Stimulated activated CD4-positive, alpha-beta T cell treated with anti-CD3 and anti-CD28 coated beads, Interleukin-4, amount 100 ng/mL, for 4 hours (primary cell): ENCODE measurements around the gene ABI2.
A peak's percentile ranks its signal among the peaks of the same experiment; 100 is the strongest.
"Not testable (repeated sequence)": the region's sequence is repeated elsewhere in the genome, so short reads cannot be mapped to it uniquely, and the experiment has no call there.

Experiments used
- DNase-seq, 2 experiments: peaks; one replicate each; pipeline ENCODE4 v3.0.0-alpha.2; 2020

ABI2 gene

DNA sequence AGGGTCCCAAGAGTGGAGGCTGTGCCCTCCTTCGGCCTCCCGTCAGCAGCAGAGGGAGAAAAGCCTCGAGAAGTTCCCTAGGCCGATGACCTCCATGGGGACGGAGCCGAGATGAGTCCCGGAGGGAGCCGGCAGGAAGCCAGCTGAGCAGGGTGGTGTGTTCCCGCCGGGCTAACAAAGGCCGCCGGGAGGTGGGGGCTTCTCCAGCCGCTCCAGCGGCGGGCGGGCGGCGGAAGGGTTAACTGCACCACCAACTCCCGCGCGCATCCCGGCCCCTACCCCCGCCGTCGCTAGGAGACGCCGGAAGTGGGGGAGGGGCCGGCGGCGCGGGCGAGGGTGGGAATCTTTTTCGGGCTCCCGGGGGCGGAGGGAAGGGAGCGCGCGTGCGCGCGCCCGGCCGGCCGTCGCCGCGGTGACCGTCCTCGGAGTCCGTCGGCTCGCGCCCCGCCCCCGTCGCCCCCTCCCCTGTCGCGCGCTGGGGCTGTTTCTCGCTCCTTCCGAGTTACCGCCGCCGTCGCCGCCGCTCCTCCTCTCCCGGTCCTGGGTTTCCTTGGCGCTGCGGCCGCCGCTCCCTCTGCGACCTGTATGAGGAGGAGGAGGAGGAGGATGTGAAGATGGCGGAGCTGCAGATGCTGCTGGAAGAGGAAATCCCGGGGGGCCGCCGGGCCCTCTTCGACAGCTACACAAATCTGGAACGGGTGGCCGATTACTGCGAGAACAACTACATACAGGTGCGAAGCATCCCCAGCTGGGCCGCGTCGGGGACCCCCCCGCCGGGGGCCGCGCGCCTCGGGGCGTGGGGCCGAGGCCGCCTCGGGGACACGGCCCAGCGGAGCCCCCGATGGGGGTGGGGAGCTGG lies at the start of gene ABI2:
Gene ABI2 (plus strand): TSS at position 494 of the 859 bp plus-strand sequence. CDS start 121 bp downstream, at position 615.
- DNase-seq: peak; percentile 59 to 72

DNA sequence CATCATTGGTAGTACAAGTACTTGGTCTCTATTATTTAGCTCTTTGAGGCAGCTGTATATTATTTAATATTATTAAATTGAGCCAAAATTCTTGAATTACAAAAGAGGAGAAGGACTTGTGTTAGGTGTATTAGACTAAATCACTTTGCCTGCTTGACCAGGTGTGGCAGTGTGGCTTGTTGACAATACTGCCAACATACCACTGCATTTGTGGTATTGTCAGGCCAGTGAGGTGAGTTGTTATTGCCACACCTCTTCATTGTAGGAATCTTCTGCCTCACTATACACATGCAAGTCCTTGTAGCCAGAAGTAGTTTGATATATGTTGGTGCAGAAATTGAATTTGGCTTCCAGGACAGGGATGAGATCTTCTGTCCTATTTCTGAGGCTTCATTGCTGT lies 48.9 kb upstream of the ABI2 start:
- no peak for DNase-seq

DNA sequence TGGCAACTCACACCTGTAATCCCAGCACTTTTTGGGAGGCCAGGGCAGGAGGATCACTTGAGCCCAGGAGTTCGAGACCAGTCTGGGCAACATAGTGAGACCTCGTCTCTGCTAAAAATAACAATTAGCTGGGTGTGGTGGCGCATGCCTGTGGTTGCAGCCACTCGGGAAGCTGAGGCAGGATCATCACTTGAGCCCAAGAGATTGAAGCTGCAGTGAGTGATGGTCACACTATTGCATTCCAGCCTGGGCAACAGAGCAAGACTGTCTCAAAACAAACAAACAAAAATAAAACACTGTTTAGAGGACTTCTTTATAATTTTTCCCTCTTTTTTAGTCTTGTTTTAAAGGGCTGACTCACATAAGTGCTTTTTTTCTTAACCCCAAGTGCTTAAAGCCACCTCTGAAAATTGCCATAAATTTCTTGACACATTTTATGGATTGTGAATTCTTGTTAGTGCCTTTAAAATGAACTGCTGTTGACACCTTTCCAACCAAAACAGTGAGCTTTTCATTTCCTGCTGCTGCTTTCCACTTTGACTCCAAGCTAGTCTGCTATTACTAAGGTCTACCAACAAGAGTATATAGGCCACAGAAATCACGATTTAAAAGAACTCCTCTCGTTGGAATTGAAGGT lies 47.6 kb upstream of the ABI2 start:
- no peak for DNase-seq

DNA sequence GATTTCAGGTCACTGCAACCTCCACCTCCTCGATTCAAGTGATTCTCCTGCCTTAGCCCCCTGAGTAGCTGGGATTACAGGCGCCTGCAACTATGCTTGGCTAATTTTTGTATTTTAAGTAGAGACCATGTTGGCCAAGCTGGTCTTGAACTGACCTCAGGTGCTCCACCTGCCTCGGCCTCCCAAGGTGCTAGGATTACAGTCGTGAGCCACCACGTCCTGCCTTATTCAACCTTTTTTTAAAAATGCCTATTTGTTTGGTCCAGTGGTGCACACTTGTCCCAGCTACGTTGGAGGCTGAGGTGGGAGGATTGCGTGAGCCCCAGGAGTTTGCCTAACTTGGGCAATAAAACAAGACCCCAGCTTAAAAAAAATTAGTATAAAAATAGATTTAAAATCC lies 46.1 kb upstream of the ABI2 start:
- no peak for DNase-seq

DNA sequence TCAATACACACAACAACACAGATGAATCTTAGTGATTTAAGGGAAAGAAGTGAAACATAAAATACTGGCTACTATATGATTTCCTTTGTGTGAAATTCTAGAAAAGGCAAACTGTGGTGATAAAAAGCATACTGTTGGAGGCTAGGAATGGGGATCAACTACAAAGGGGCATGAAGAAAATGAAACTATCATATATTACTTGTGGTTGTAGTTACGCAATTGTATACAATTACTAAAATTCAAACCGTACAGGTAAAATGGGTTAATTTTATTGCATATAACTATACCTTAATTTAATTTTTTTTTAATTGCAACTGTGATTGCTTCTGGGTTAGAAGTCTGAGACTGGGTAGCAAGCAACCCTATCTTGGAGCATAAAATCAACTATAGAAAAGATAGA lies 41.7 kb upstream of the ABI2 start:
- no peak for DNase-seq

DNA sequence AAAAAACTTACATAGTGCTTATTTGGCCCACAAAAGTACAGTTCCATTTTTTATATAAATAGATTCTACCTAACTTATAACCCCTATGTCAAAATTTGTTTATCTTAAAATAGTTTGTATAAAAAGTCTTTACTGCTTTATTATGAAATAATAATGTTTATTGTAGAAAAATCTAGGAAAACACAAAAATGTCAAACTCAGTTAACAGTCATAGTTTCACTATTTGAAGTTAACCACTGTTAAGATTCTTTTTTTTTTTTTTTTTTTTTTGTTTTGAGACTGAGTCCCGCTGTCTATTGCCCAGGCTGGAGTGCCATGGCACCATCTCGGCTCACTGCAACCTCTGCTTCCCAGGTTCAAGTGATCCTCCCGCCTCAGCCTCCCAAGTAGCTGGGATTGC lies 26.5 kb upstream of the ABI2 start:
- no peak for DNase-seq

DNA sequence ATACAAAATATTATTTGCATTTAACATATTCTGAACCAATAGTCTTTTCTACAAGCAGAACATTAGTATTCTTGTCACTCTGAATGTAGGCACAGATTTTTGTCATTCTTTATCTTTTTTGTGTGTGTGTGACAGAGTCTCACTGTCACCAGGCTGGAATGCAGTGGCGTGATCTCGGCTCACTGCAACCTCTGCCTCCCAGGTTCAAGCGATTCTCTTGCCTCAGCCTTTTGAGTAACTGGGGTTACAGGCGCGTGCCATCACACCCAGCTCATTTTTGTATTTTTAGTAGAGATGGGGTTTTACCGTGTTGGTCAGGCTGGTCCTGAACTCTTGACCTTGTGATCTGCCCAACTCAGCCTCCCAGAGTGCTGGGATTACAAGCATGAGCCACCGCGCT lies 25.6 kb upstream of the ABI2 start:
- not testable (repeated sequence) for DNase-seq

DNA sequence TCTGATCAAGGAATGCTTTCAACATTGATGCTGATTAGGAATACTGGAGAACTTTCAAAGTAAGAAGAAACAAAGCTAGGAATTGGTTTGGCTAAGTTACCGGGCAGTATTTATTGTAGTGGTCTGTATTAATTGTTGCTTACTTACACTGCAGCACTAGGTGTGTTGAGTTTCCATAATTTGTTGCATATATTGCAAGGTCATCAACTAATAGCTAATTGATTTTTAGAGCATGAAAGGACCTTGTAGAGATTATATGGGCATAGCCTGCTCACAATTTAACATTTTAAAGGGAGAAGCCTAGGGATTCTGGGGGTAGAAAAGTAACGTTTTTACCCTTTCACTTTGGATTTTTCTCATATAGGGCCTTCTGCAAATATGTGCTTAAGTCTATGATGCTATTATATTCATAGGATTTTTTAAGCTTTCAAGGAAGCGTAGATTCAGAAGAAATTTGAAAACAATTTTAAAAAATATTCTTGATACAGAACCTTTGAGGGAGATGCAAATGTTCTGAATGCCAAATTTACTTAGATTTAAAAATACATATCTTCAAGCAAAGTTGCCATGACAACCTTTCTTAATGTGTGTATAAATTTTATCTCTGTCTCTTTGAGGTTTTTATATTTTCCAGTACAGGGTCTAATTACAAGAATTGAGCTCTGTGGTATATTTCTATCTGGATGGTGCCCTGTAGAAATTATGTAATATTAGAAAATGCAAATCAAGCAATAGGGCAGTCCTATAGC lies 17.3 kb upstream of the ABI2 start:
- no peak for DNase-seq

DNA sequence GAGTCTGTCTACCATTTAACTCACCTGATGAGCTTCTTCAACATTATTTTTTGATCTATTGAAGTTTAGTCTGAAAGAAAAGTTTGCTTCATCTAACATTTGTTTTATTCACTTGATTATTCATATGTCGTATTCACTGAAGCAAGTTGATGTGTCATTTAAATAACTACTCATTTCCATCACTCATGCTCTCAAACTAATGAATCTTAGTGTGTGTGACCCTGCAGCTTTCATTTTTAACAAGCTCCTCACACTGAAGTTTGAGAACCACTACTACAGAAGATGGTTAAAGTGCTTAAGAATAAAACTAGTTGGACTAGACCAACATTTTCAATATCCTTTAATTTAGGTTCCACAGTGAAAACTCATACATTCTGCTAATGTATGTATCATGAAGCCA lies 1.8 kb upstream of the ABI2 start:
- no peak for DNase-seq

DNA sequence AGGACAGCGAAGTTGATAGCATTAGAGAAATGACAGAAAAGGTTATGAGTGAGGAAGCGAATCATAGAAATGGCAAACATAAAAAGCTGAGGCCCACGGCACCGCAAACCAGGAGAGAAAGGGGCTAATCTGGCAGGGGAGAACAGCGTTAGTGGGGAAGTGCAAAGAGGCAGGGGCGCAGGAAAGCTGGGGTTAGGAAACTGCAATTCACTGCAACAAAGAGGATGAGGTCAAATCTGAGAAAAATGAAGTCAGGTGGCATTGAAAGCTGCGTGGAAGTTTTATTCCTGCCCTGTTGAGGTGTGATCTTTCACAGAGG lies 653 bp upstream of the ABI2 start:
- DNase-seq: no peak

DNA sequence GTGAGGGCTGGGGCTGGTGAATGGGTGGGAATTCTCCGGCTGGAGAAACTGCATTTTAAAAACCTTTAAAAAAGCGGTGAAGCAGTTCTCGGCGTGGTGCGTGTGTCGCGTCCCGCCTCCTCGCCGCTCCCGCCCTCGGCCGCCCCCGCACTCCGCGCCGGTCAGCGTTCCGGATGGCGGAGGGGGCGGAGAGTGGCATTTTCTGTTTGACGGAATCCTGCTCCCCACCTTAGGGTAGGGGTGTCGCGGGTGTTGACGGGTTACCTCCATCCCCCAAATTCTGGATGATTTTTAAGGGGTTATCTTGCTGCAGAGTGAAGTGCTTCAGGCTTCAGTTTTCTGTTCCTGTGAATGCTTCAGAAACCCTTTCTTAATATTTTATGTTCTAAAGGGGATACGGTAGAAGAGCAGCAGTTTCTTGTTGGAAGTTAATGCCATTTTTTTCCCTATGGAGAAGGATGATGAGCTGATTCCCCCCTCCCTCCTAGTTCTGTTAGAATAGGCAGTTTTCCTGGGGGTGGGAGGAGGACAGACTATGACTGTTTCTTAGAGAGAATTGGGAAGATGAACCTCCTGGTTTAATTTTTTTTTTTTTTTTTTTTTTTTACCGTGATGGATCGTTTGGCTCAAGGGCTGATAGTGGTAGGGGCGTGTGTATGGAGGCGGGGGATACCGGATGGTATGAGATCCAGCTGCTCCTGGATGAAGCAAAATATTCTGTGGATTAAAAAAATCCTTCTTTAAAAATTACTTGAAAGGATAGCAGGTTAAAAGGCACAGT lies 756 bp downstream of the ABI2 start:
- DNase-seq: peak; percentile 31 to 49

DNA sequence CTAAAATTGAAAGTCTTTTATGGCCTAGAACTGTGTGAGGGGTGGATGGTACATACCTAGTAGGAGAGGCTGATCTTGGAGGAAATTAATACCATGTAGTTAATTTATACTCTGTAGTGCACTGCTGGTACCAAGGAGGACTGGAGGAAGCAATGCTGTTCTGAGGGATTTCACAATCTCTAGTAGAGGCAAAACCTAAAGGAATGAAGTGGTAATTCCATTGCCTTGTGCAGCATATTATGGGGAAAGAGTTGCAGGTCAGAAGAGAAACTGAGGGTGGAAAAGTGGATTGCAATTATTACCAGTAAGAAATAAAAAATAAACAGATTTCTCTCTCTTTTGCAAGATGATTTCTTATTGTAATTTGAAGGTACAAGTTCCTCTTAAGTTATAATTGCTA lies 2.2 kb downstream of the ABI2 start:
- no peak for DNase-seq

DNA sequence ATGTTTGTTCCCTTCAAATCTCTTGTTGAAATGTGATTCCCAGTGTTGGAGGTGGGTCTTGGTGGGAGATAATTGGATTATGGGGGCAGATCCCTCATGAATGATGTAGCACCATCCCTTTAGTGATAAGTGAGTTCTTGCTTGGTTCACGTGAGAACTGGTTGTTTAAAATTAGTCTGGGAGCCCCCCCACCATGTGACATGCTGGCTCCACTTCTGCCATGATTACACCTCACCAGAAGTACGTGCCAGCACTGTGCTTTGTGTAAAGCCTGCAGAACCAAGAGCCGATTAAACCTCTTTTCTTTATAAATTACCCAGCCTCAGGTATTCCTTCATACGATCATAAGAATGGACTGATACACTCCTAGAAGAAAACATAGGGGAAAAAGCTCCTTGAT lies 10.1 kb downstream of the ABI2 start:
- no peak for DNase-seq

DNA sequence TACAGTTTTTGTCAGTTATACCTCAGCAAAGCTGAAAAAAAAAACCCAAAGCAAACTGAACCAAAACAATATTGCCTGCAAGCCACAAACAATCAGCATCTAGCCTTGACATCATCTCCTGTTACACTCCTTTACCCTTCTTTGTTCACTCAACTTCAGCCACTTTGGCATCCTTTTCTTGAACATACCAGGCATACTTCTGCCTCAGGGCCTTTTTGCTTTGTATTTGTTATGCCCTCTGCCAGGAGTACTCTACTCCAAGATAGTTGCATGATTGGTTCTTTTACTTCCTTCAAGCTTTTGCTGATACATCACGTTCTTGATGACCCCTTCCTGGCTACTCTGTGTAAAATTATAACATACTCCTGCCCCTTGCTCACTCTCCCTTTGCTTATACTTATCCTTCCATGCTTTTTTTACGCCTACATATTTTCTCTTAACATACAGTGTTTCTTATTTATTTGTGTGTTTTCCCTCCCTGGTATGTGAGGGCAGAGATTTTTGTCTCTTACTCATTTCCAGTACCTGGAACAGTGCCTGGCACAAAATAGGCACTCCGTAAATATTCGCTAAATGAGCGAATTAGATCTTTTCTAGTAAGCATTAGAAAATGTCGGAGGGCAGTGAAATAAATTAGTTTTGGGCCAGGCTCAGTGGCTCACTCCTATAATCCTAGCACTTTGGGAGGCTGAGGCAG lies 12.7 kb downstream of the ABI2 start:
- DNase-seq: no peak

DNA sequence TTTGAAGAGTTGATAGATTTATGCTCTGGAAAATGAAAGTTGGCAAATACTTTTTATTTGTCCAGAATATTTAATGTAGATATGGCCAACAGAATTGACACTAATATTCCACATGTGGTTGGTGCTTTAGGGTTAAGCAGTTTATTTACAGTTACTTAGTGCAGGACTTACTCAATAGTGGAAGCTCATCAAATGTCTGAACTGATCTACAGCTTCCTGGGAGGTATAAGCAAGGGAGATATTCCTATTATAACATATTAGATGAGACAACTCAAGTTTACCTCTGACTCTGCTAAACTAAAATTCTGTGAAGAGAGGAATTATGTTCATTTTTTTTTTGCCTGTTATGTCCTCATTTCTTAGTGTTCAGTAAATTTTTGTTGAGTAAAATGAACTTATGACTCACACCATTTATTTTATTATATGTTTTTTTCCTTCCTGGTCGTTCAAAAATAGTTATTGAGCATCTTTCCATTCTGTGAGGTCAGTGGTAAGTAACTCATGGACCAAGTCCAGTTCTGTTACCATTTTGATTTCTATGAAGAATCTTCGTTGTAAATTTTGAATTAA lies 13.6 kb downstream of the ABI2 start:
- no peak for DNase-seq

DNA sequence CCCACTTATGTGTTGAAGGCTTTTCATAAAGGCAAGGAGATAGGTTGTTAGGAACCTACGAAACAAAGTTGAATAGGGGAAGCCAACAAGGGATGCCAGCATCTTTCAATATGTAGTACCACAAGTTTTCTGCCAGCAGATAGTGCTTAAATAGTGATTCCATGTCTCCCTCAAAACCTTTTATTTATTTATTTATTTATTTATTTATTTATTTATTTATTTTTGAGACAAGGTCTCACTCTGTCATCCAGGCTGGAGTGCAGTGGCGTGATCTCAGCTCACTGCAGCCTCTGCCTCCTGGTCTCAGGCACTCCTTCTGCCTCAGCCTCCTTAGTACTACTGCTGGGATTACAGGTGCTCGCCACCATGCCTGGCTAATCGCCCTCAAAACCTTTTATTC lies 14.2 kb downstream of the ABI2 start:
- DNase-seq: not testable (repeated sequence)

DNA sequence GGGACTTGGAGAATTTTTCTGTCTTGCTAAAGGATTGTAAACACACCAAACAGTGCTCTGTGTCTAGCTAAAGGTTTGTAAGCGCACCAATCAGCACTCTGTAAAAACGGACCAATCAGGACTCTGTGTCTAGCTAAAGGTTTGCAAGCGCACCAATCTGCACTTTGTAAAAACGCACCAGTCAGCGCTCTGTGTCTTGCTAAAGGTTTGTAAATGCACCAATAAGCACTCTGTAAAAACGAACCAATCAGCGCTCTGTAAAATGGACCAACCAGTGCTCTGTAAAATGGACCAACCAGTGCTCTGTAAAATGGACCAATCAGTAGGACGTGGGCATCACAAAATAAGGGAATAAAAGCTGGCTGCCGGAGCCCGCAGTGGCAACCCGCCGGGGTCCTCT lies 16.5 kb downstream of the ABI2 start:
- DNase-seq: no peak

DNA sequence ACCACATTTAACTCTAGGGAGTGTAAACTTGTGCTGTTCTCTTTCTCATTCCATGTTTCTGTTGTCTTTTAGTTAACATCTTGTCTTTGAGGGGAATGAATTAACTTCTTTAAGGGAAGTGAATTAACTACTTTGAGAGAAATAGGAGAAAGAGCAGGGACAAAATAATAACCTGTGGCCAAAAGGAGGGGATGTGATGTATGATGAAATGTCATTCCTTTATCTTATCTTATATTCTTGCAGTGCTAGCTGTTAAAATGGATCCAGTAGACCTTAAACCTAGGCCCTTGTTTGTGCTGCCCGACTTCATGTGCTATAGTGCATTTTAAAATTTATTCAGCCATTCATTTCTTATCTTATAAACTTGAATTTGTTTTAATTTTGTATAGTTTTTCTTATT lies 18.4 kb downstream of the ABI2 start:
- DNase-seq: no peak

DNA sequence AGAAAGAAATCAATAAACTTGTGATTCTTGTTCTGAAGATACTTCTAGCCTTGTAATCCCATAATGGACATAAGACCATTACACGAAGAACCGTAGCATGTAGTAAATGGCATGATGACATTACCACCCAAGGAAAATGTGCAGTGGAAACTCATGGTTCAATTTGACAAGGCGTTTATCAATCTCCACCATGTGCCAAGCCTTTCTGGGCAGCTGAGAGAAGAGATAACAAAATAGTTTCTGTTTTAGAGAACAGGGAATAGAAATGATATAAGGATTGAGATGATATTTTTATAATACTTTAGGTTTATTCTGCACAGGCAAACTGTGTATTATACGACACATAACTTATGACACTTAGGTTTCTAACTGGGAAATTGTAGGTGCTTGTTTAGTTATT lies 19.2 kb downstream of the ABI2 start:
- DNase-seq: no peak

DNA sequence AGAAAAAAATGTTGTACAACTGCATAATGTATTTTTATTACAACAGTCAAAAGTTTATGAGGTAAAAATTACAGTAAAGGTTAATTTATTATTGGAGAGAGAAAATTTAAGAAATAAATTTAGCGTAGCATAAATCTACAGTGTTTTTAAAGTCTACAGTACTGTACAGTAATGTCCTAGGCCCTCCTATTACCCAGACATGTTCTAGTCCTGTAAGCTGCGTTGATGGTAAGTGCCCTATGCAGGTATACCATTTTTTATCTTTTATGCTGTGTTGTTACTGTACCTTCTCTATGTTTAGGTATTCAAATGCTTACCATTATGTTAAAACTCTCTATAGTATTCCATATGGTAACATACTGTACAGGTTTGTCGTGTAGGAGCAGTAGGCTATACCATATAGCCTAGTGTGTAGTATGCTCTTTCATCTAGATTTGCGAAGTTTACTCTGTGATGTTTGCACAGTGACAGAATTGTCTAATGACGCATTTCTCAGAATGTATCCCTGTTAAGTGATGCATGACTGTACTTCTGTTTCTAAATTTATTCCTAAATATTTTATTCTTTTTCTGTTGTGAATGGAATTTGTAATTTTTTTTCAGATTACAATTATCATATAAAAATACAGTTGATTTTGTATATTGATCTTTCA lies 24.5 kb downstream of the ABI2 start:
- no peak for DNase-seq

DNA sequence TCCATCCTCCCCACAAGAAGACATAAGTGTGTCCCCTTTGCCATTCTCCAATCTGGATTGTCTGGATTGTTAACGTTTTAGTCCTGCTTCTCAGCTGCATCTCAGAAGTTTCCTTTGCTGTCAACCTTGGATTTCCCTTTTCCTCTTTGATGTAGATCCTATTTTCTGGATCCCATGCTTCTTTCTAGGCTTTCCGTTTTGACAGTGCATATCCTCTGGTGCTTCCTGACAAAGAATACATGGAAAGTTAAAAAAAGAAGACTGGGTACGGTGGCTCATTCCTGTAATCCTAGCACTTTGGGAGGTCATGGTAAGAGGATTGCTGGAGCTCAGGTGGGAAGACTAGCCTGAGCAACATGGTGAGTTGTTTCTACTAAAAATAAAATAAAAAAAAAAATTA lies 26.8 kb downstream of the ABI2 start:
- no peak for DNase-seq

DNA sequence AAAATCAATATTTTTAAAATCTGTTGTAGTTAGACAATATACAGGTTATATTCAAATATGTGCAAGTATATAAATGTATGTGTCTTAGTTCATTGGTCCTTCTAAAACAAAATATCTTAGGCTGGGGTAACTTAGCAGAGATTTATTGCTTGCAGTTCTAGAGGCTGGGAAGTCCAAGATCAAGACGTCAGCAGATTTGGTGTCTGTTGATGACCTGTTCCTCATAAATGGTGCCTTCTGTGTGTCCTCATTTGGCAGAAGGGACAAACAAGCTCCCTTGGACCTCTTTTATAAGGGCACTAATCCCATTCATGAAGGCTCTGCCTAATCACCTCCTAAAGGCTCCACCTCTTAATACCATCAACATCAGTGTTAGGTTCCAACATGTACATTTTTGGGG lies 31.3 kb downstream of the ABI2 start:
- no peak for DNase-seq
